ENCODE measurements around the gene NCKIPSD.

- no peak for TF ChIP-seq CTCF (IDR thresholded peaks at IDR 0.05 in 2 of 3, conservative IDR thresholded peaks at IDR 0.05 in 1 of 3; ENCODE audit: borderline replicate concordance in 1 of 3, insufficient read depth in 1 of 3, low read depth in 2 of 3, low read length in 2 of 3)
- no peak for TF ChIP-seq POLR2A (IDR thresholded peaks at IDR 0.05; ENCODE audit: borderline replicate concordance, extremely low read depth, insufficient read depth, insufficient read length)
- no peak for TF ChIP-seq REST (IDR thresholded peaks at IDR 0.05; ENCODE audit: low read depth)
- TF ChIP-seq EZH2phosphoT487 (IDR thresholded peaks at IDR 0.05; ENCODE audit: borderline replicate concordance): no peak
- no peak for TF ChIP-seq POLR2AphosphoS5 (IDR thresholded peaks at IDR 0.05; ENCODE audit: low read depth, low read length)
- no peak for TF ChIP-seq EZH2 (IDR thresholded peaks at IDR 0.05)
Observed at GRCh38 chr3:48674505-48674904, 11.2 kb downstream of the NCKIPSD start.
